D721Med (cell line): ENCODE measurements around the gene TMTC1.

Experiments used
- DNase-seq: peaks from one replicate; pipeline ENCODE4 v3.0.0; 2011; ENCODE audit warnings: low spot score; ENCODE audit not compliant: insufficient read length
- FAIRE-seq: peaks from 2 replicates; lab custom pipeline; 2011; peaks lifted over from hg19 to GRCh38; lab: Jason Lieb, UNC
- TF ChIP-seq, protein P1 (sequence below): IDR thresholded peaks from 2 replicates; pipeline ENCODE4 v1.5.1; 2012; ENCODE audit warnings: mild to moderate bottlenecking, control low read depth; ENCODE audit not compliant: insufficient read depth; ENCODE audit errors: missing control alignments

Gene TMTC1

GRCh38 chr12:29582146-29582545 is 201.6 kb downstream of the TMTC1 start:
- DNase-seq = no peak
- TF ChIP-seq, protein P1, sequence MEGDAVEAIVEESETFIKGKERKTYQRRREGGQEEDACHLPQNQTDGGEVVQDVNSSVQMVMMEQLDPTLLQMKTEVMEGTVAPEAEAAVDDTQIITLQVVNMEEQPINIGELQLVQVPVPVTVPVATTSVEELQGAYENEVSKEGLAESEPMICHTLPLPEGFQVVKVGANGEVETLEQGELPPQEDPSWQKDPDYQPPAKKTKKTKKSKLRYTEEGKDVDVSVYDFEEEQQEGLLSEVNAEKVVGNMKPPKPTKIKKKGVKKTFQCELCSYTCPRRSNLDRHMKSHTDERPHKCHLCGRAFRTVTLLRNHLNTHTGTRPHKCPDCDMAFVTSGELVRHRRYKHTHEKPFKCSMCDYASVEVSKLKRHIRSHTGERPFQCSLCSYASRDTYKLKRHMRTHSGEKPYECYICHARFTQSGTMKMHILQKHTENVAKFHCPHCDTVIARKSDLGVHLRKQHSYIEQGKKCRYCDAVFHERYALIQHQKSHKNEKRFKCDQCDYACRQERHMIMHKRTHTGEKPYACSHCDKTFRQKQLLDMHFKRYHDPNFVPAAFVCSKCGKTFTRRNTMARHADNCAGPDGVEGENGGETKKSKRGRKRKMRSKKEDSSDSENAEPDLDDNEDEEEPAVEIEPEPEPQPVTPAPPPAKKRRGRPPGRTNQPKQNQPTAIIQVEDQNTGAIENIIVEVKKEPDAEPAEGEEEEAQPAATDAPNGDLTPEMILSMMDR = no peak
- no peak for FAIRE-seq

- no peak for FAIRE-seq
- TF ChIP-seq, protein P1 = no peak
- DNase-seq = no peak
Measured at GRCh38 chr12:29581631-29582030, 202.1 kb downstream of the TMTC1 start.

- no peak for DNase-seq
- TF ChIP-seq, protein P1 = no peak
- FAIRE-seq = no peak
Measured at GRCh38 chr12:29580971-29581370, 202.8 kb downstream of the TMTC1 start.

DNA sequence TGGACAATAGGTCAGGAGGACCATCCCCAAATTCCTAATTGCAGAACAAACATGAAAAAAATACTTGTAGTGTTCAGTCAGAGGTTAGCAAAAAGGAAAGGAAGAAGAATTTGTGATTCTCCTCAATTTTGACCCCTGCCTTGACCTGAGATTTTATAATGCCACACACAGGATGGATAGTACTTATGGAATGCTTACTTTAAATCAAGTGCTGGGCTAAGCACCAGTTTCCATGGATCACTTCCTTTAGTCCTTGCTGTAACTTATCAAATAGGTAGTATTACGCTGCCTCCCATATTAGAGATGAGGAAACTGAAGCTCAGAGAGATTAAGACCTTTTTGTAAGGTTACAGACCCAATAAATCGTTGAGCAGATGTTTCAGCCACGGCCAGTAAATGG is 205.0 kb downstream of the TMTC1 start:
- DNase-seq = no peak
- FAIRE-seq = no peak
- TF ChIP-seq, protein P1 = no peak

DNA sequence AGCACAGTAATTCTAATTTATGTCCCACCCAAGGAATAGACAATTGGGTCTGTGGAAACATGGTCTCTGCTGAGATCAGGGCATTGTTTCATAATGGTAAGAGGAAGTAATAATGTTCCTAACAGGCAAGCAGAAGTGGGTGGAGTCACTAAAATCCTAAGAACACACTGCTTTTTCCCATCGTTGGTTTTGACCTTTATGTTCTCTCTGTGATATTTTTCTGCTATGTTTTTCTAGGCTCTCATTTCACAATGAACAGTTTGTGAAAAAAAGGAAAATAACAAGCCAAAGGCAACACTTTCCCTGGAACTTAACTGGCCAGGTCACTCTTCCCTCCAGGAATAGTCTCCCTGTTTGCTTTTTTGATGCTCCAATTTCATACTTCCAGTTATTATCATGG is 205.7 kb downstream of the TMTC1 start:
- FAIRE-seq (no peak), DNase-seq (no peak)
- TF ChIP-seq, protein P1 = no peak

DNA sequence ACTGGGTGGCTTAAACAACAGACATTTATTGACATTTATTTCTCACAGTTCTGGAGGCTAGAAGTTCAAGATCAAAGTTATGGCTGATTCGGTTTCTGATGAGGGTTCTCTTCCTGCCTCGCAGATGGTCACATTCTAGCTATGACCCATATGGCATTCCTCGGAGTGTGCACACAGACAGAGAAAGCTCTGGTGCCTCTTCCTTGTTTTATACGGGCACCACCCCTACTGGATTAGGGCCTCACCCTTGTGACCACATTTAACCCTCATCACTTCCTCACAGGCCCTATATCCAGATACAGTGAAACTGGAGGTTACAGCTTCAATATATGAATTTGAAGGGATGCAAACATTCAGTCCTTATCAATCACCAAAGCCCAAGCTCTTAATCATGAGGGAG is 209.2 kb downstream of the TMTC1 start:
- FAIRE-seq (no peak), DNase-seq (no peak)
- TF ChIP-seq, protein P1 = no peak

DNA sequence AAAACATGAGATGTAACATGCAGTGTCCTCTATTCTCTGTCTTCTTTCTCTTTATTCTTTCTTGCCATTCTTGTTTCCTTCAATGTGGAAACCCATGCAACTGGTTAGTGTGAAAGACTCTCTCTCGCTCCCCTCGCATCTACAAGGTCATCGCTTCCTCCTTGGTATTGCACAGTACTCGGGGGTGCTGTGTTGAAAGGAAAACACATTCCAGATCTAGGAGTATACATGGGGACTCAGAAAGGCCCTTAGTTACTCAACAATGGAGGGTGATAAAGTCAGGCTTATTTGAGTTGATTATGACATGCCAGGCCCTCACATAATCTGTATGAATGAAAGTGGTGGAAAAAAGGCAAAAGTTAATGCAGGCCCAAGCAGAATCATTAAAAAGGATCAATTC is 210.8 kb downstream of the TMTC1 start:
- TF ChIP-seq, protein P1 = no peak
- FAIRE-seq (no peak), DNase-seq (no peak)
